GM12892 (cell line): ENCODE data around the gene ATP1A1.

Source experiments
- POLR2A ChIP-seq: IDR thresholded peaks from 2 replicates; pipeline ENCODE4 v1.6.1; 2011; ENCODE audit warnings: low read depth, low read length, control low read depth
- POLR2AphosphoS5 ChIP-seq: IDR thresholded peaks from 2 replicates; pipeline ENCODE4 v1.6.1; 2011; ENCODE audit warnings: low read depth, low read length, control low read depth

GRCh38 chr1:116431870-116432500, 58.9 kb downstream of the ATP1A1 start:
- no peak for TF ChIP-seq POLR2A
- TF ChIP-seq POLR2AphosphoS5, result no peak
